NCI-H524 treated with DMSO at 0.1 percent for 48 hours (cell line): Measurements from ENCODE around the gene NTHL1.

ENCODE experiments used
- DNase-seq: peaks from one replicate; lab custom pipeline; 2025; lab: John Stamatoyannopoulos, UW

Gene NTHL1

DNA sequence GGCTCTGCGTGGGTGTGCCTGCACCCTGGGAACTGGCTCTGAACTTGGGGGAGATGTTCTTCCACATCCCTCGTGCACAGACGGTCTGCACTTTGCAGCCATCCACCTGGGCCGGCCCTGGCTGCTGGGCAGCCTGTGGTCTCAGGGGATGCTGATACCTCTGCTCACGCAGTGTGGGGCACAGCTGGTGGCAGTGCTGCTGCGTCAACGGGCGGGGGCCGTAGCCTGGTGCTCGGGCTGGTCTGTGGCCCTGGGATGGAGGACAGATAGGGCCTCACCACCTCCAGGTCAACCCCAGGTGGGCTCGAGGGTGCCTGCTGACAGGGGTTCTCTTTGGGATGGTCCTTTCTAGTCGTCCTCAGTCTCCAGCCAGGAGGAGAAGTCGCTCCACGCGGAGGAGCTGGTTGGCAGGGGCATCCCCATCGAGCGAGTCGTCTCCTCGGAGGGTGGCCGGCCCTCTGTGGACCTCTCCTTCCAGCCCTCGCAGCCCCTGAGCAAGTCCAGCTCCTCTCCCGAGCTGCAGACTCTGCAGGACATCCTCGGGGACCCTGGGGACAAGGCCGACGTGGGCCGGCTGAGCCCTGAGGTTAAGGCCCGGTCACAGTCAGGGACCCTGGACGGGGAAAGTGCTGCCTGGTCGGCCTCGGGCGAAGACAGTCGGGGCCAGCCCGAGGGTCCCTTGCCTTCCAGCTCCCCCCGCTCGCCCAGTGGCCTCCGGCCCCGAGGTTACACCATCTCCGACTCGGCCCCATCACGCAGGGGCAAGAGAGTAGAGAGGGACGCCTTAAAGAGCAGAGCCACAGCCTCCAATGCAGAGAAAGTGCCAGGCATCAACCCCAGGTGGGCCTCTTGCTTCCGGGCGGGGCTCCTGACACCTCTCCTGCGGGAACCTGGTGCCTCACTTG is 36.5 kb upstream of the NTHL1 start:
- no peak for DNase-seq

DNA sequence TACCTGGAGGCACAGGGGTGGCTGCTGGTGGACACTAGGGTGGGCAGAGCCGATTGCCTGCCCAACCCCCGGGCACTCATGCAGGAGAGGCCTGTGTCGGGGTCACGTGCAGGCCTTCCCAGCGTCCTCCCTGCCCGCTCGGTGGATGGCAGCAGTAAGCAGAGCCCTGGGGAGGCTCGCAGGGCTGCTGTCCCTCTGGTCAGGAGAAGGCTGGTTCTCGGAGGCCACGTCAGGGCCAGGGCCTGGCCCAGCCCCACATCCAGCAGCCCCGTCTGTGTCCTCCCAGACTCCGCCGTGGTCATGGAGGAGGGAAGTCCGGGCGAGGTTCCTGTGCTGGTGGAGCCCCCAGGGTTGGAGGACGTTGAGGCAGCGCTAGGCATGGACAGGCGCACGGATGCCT is 35.8 kb upstream of the NTHL1 start:
- DNase-seq, result no peak

GRCh38 chr16:2082983-2083364 is 35.3 kb upstream of the NTHL1 start:
- no peak for DNase-seq

DNA sequence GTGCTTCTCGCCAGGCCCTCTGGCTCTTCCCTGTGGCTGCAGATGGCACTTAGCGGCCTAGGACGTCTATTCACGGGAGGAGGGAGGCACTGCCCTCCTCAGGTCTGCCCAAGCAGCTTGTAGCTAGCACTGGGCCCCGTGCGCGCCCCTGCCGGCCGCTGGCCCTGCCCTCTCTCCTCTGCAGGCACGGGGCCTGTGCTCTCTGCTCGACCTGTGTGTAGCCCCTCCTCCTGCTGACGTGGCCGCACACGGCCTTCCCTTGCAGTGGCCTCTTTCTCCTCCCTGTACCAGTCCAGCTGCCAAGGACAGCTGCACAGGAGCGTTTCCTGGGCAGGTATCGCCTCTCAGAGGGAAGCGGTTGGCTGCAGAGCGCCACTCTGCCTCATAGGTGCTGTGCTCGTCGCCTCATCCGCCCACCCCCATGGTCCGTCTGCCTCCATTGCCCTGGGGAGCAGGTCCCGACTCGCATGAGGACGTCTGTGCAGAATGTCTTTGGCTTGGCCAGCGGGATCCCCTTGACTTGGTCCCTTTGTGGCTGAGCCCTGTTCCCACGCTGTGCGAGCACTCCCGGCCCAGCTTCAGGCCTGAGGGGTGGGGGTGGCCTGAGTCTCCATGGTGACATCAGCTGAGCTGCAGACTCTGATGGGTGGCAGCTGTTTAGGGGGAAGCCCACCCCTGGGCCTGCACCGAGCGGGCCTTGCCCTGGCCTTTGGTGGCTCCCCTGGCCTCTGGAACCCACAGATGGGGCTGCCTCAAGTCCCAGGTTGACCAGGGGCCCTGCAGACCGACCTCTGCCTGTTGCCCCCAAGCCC is 34.7 kb upstream of the NTHL1 start:
- no peak for DNase-seq

- DNase-seq, result no peak
Observed at GRCh38 chr16:2081201-2082084, 33.8 kb upstream of the NTHL1 start.

DNA sequence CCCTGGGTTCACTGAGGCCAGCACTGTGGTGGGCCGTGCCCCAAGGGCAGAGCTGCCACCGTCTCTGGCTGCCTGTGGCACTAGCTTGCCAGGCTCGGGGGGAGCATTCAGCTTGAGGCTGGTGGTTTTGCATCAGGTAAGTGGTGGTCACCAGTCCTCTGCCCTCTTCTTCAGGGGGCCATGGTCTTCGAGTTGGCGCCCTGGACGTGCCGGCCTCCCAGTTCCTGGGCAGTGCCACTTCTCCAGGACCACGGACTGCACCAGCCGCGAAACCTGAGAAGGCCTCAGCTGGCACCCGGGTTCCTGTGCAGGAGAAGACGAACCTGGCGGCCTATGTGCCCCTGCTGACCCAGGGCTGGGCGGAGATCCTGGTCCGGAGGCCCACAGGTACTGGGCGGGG is 32.4 kb upstream of the NTHL1 start:
- DNase-seq, result no peak

DNA sequence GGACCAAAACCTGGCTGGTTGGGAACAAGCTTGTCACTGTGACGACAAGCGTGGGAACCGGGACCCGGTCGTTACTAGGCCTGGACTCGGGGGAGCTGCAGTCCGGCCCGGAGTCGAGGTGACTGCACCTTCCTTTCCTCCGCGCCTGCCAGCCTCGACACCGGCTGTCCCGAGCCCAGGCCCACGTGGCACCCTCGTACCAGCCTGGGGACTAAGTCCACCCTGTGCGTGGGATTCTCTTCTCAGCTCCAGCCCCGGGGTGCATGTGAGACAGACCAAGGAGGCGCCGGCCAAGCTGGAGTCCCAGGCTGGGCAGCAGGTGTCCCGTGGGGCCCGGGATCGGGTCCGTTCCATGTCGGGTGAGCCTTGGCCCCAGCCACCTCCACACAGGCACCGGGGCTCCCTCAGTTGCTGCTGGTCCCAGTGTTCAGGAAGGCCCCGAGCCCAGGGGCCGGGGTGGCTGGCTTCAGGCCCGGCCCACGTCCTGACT is 31.7 kb upstream of the NTHL1 start:
- no peak for DNase-seq

DNA sequence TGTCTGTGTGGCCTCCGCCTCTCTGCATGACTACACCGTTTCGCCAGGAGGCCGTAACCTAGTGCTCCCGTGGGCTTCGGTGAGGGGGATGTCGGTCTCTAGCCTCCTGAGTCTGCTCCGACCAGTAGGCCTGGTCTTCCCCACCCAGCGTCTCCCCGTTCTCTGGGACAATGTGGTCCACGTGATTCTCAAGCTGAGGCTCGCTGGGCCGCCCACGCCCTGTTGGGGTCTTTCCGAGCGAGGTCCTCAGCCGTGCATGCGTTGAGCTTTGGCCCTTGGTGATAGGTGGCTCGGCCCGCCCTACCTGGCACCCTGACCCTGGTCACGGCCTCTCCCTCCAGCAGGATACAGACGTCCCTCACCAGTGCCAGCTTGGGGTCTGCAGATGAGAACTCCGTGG is 31.1 kb upstream of the NTHL1 start:
- DNase-seq, result no peak

GRCh38 chr16:2078096-2078495 is 30.5 kb upstream of the NTHL1 start:
- no peak for DNase-seq

- no peak for DNase-seq
Observed at GRCh38 chr16:2077696-2078095, 30.1 kb upstream of the NTHL1 start.

DNA sequence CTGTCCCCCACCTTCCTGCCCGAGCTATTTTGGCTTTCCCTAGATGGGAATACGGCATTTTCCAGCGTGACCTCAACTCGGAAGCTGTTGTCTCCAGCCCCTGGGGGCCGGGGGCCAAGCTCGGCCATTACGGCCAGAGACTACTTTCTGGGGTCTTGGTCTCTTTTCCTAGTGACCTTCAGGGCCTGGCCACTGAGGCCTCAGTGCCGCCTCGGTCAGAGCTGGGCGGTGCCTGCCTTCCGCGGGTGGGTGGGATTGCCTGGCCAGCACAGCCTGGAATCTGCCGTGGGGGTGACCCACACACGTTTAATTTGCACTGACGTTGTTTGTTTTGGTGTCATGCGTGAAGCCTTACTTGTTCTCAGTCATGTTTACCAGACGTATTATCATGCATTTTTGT is 29.4 kb upstream of the NTHL1 start:
- DNase-seq, result no peak

GRCh38 chr16:2076072-2076865 is 28.6 kb upstream of the NTHL1 start:
- no peak for DNase-seq

GRCh38 chr16:2075631-2076030 is 28.0 kb upstream of the NTHL1 start:
- DNase-seq, result no peak

DNA sequence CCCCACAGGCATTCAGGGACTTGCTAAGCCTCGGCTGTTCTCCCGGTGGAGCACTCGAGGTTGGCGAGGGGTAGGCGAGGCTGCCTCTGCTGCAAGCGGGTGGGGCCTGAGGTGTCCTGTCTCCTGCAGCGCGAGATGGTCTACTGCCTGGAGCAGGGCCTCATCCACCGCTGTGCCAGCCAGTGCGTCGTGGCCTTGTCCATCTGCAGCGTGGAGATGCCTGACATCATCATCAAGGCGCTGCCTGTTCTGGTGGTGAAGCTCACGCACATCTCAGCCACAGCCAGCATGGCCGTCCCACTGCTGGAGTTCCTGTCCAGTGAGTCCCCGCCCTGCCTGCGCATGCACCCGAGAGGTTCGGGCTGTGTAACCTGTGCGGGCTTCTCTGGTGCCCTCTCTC is 26.4 kb upstream of the NTHL1 start:
- no peak for DNase-seq

DNA sequence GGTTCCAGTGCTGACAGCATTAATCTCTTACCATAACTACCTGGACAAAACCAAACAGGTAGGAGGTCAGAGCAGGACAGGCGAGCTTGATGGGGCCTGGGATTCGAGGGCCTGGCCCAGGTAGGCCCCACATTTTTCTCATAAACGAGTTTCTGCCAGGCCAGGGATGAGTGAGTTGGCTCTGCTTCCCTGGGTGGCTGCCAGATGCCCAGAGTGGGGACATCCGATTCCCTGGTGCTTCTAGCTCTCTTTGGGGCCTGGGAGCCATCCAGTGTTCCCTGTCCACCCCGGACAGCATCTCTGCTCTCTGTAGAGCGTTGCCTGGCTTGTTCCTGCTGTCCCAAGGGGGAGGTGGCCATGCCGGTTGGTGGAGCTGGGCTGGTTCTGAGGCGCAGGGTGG is 25.3 kb upstream of the NTHL1 start:
- DNase-seq, result no peak

DNA sequence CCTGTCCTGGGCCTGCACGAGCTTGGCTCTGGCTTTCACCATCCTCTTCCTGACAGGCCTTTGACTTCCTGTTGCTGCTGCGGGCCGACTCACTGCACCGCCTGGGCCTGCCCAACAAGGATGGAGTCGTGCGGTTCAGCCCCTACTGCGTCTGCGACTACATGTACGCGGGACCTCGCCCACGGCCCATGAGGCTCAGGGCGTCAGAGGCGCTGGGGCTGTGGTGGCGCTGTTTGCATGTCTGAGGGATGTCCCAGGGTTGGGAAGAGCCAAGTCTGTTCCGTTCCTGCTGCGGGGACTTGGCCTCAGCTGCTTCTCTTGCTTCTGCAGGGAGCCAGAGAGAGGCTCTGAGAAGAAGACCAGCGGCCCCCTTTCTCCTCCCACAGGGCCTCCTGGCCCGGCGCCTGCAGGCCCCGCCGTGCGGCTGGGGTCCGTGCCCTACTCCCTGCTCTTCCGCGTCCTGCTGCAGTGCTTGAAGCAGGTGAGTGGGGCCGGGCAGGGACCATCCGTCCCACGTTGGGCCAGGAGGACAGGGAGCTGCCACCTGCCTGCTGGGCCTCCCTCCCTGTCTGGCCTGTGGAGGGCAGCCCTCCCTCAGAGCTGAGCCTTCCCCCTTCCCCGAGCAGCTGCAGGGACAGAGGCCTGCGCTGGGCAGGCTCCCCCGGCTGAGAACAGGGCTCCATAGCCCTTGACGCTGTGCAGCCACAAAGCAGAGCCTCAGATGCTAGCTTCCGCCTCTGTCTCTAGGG is 24.0 kb upstream of the NTHL1 start:
- DNase-seq, result no peak

DNA sequence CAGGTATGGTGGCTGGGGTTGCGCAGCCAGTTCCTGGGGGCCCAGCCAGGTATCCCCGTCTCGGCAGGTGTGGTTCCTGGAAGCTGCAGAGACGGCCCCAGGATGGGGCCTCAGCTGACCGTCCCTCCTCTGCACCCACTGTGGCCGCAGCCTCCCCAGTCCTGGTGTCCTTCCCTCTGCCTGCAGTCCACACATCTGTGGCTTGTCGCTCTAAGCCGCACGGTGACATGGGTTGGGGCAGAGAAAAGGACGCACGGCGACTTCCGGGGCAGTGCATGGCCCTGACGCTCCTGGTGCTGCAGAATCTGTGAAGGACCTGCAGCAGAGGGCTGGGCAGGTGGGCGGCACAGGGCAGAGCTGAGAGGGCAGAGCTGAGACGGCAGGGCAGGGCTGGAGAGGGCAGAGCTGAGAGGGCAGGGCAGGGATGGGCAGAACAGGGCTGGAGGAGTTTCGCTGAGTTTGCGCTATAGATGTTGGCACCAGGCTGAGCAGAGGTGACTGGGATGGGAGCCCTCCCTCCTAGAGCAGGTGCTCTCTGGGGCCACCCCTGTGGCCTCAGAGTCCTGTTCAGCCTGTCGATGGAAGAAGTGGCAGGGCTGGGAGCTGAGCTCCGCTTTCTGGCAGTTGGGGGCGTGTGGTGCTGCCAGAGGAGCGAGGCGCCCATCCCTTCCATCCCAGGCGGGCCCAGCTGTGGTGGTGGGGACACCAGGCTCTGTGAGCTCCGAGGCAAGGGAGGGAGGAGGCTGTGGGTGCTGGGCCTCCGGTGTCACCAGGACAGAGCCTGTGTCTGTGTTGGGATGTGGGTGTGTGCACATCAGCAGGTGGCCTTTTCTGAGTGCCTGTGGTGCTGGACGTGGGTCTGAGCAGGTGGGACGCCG is 23.2 kb upstream of the NTHL1 start:
- DNase-seq, result no peak

DNA sequence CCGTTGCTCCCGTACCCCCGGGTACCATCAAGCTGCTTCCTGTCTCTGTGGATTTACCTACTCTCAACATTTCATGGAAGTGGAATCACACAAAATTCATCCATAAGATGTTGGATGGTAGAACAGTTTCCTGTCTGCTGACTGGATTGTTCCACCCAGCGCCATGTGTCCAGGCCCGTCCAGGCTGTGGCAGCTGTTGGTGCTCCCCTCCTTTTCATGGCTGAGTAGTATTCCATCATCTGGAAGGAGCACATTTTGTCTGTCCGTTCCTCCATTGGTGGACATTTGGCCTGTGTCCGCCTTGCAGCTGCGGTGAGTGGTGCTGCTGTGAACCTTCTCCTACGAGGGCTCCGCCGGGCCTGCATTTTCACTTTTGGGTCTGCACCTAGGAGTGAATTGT is 18.5 kb upstream of the NTHL1 start:
- no peak for DNase-seq

- no peak for DNase-seq
Observed at GRCh38 chr16:2064368-2064945, 16.8 kb upstream of the NTHL1 start.
